ENCODE results near the gene SPRTN.

- TF ChIP-seq EZH2 (IDR thresholded peaks at IDR 0.05; ENCODE audit: borderline replicate concordance) (no peak), CTCF (IDR thresholded peaks at IDR 0.05; ENCODE audit: poor library complexity) (no peak)
Measured at GRCh38 chr1:231385416-231385748, 47.3 kb downstream of the SPRTN start.

Measured in hepatocyte (in vitro differentiated cells).